GM23338 (cell line): ENCODE measurements around the gene EVC. TPM values are rescaled to one million over a fixed set of nuclear protein-coding genes. Genes with fewer than 3 reads are reported as not detected.

Experiments used
- ATAC-seq: fragments of 200-7000 bp; cut with Tn5 transposase; 3 replicates; pipeline ENCODE4 v1.9.1; 2020
- DNase-seq: peaks from one replicate; pipeline ENCODE4 v3.0.0-alpha.2; 2015; ENCODE audit warnings: low spot score
- H2AFZ ChIP-seq: fragments of 200-600 bp; sonication (generic); 2 replicates; pipeline ENCODE4 v1.8.0; 2016; ENCODE audit warnings: antibody characterized with exemption, mild to moderate bottlenecking, moderate library complexity
- H3F3A ChIP-seq: fragments of 200-600 bp; sonication (generic); replicated peaks from 2 replicates; pipeline ENCODE4 v1.8.0; 2017; ENCODE audit warnings: antibody characterized with exemption, mixed run types, low read depth
- H3K27ac ChIP-seq: fragments of 200-600 bp; sonication (generic); 2 replicates; pipeline ENCODE4 v1.6.1; 2016; ENCODE audit warnings: low read depth
- H3K27me3 ChIP-seq: fragments of 200-600 bp; sonication (generic); 2 replicates; pipeline ENCODE4 v1.8.0; 2016; ENCODE audit warnings: mild to moderate bottlenecking, mixed run types, moderate library complexity; ENCODE audit not compliant: insufficient read depth
- H3K36me3 ChIP-seq: fragments of 200-600 bp; sonication (generic); 2 replicates; pipeline ENCODE4 v1.8.0; 2016; ENCODE audit warnings: mild to moderate bottlenecking; ENCODE audit not compliant: insufficient read depth
- H3K4me1 ChIP-seq: fragments of 200-600 bp; sonication (generic); 2 replicates; pipeline ENCODE4 v1.8.0; 2016; ENCODE audit warnings: mild to moderate bottlenecking, moderate library complexity; ENCODE audit not compliant: insufficient read depth
- H3K4me2 ChIP-seq: fragments of 200-600 bp; sonication (generic); 2 replicates; pipeline ENCODE4 v1.7.1; 2017; ENCODE audit warnings: mixed run types
- H3K4me3 ChIP-seq: fragments of 200-600 bp; sonication (generic); 2 replicates; pipeline ENCODE4 v1.6.1; 2016; ENCODE audit warnings: mixed run types
- H3K79me2 ChIP-seq: fragments of 200-600 bp; sonication (generic); replicated peaks from 2 replicates; pipeline ENCODE4 v1.8.0; 2017; ENCODE audit warnings: mild to moderate bottlenecking; ENCODE audit not compliant: insufficient read depth
- H3K9me2 ChIP-seq: fragments of 200-600 bp; sonication (generic); 2 replicates; pipeline ENCODE4 v1.8.0; 2017; ENCODE audit not compliant: insufficient read depth
- H4K20me1 ChIP-seq: fragments of 200-600 bp; sonication (generic); replicated peaks from 2 replicates; pipeline ENCODE4 v1.8.0; 2017; ENCODE audit warnings: mild to moderate bottlenecking; ENCODE audit not compliant: insufficient read depth
- H3K27ac Mint-ChIP-seq: 2 replicates; pipeline ENCODE4 v1.8.0; 2020; ENCODE audit warnings: inconsistent platforms, mild to moderate bottlenecking, moderate library complexity, mixed read lengths
- H3K27me3 Mint-ChIP-seq: 3 replicates; pipeline ENCODE4 v1.8.0; 2022; ENCODE audit warnings: low read depth, mild to moderate bottlenecking, moderate library complexity, mixed read lengths, inconsistent platforms; ENCODE audit not compliant: insufficient read depth, poor library complexity
- H3K36me3 Mint-ChIP-seq: 3 replicates; pipeline ENCODE4 v1.8.0; 2021; ENCODE audit warnings: low read depth, mild to moderate bottlenecking, inconsistent platforms, moderate library complexity, mixed read lengths
- H3K4me1 Mint-ChIP-seq: 3 replicates; pipeline ENCODE4 v1.8.0; 2020; ENCODE audit warnings: mild to moderate bottlenecking, inconsistent platforms, mixed read lengths
- H3K4me3 Mint-ChIP-seq: 3 replicates; pipeline ENCODE4 v1.8.0; 2021; ENCODE audit warnings: moderate library complexity, mild to moderate bottlenecking, inconsistent platforms, mixed read lengths
- H3K9me3 Mint-ChIP-seq: 3 replicates; pipeline ENCODE4 v1.8.0; 2020; ENCODE audit warnings: moderate library complexity, mild to moderate bottlenecking, inconsistent platforms, mixed read lengths
- EZH2 ChIP-seq: fragments of 200-600 bp; sonication (generic); IDR thresholded peaks from one replicate; pipeline ENCODE4 v1.8.0; 2017; ENCODE audit warnings: antibody characterized with exemption, mild to moderate bottlenecking, low read depth; ENCODE audit not compliant: unreplicated experiment
- NANOG ChIP-seq: IDR thresholded peaks from 2 replicates; pipeline ENCODE4 v1.6.1; 2016; ENCODE audit warnings: antibody characterized with exemption, borderline replicate concordance
- ZNF114 ChIP-seq: fragments of 250-450 bp; sonication (Bioruptor Pico); IDR thresholded peaks from 2 replicates; pipeline ENCODE4 v1.5.0; 2020; ENCODE audit warnings: mild to moderate bottlenecking, moderate library complexity
- polyA plus RNA-seq: library from polyadenylated mRNA; unstranded; fragments of >200 nt; fragmentation: Nextera tagmentation; extraction: Ambion mirVana; gene quantifications from 2 replicates; pipeline ENCODE4 v1.2.1, GENCODE V29; 2016
- total RNA-seq: library from RNA; depleted of rRNA; stranded (reverse); fragments of >200 nt; shearing (Covaris generic); gene quantifications from 2 replicates; pipeline ENCODE4 v1.2.3, GENCODE V29; 2014
- TF ChIP-seq, protein P1 (sequence below): fragments of 250-450 bp; sonication (Bioruptor Pico); IDR thresholded peaks from 2 replicates; pipeline ENCODE4 v1.5.0; 2020; ENCODE audit warnings: mild to moderate bottlenecking, moderate library complexity
- TF ChIP-seq, protein P2 (sequence below): IDR thresholded peaks from 2 replicates; pipeline ENCODE4 v1.6.1; 2016; ENCODE audit warnings: antibody characterized with exemption
- TF ChIP-seq, protein P3 (sequence below), 2 experiments: fragments of 200-600 bp in 1 of 2; sonication (generic) in 1 of 2; conservative IDR thresholded peaks; 2 replicates each; pipeline versions ENCODE4 v1.5.1 to v1.6.1; 2016 to 2017; ENCODE audit warnings: antibody characterized with exemption in 2 of 2, low read depth in 2 of 2, mild to moderate bottlenecking in 2 of 2, moderate library complexity in 1 of 2

EVC gene
- total and polyA plus RNA-seq, 2 experiments from 2014 or later = 1.7 to 12.8 TPM

DNA sequence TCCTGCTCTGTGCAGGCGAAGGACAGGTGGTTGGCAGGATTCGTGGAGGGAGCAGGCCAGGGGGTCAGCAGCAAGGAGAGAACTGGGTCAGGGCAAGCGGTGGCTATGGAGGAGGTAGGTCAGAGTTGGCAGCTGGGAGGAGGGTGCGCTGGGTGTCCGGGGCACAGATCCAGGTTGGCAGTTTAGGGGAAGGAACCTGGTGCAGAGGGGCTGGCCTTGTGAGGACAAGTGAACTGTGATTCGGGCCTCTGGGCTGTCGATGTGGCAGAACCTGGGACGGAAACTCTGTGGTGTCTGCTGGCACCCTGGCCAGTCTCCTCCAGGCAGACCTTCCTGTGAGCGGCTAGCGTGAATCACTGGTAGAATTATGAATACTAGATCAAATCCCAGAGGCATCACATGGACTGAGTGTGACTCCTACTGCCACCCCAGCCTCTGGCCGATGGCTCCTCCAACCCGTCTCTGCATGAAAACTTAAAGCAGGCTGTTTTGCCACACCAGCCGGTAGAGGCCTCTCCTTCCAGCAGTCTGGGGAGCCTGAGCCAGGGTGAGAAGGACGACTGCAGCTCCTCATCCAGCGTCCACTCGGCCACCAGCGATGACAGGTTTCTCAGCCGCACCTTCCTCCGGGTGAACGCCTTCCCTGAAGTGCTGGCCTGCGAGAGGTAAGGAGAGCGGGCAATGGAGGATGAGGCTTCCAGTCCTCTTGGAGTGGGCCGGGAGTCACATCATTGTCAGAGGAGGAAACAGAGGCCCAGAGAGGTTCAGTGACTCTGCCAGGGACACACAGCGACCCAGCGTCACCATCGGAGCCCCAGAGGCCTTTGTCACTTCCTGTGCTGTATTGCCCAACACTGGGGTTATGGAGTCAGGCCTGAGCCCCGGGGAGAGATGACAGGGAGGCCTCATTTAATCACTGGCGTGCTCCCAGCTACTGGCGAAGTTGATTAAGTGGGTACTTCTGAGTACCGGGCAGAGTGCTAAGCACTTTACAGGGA is 20.3 kb downstream of the EVC start (continued):
- TF ChIP-seq, protein P1, sequence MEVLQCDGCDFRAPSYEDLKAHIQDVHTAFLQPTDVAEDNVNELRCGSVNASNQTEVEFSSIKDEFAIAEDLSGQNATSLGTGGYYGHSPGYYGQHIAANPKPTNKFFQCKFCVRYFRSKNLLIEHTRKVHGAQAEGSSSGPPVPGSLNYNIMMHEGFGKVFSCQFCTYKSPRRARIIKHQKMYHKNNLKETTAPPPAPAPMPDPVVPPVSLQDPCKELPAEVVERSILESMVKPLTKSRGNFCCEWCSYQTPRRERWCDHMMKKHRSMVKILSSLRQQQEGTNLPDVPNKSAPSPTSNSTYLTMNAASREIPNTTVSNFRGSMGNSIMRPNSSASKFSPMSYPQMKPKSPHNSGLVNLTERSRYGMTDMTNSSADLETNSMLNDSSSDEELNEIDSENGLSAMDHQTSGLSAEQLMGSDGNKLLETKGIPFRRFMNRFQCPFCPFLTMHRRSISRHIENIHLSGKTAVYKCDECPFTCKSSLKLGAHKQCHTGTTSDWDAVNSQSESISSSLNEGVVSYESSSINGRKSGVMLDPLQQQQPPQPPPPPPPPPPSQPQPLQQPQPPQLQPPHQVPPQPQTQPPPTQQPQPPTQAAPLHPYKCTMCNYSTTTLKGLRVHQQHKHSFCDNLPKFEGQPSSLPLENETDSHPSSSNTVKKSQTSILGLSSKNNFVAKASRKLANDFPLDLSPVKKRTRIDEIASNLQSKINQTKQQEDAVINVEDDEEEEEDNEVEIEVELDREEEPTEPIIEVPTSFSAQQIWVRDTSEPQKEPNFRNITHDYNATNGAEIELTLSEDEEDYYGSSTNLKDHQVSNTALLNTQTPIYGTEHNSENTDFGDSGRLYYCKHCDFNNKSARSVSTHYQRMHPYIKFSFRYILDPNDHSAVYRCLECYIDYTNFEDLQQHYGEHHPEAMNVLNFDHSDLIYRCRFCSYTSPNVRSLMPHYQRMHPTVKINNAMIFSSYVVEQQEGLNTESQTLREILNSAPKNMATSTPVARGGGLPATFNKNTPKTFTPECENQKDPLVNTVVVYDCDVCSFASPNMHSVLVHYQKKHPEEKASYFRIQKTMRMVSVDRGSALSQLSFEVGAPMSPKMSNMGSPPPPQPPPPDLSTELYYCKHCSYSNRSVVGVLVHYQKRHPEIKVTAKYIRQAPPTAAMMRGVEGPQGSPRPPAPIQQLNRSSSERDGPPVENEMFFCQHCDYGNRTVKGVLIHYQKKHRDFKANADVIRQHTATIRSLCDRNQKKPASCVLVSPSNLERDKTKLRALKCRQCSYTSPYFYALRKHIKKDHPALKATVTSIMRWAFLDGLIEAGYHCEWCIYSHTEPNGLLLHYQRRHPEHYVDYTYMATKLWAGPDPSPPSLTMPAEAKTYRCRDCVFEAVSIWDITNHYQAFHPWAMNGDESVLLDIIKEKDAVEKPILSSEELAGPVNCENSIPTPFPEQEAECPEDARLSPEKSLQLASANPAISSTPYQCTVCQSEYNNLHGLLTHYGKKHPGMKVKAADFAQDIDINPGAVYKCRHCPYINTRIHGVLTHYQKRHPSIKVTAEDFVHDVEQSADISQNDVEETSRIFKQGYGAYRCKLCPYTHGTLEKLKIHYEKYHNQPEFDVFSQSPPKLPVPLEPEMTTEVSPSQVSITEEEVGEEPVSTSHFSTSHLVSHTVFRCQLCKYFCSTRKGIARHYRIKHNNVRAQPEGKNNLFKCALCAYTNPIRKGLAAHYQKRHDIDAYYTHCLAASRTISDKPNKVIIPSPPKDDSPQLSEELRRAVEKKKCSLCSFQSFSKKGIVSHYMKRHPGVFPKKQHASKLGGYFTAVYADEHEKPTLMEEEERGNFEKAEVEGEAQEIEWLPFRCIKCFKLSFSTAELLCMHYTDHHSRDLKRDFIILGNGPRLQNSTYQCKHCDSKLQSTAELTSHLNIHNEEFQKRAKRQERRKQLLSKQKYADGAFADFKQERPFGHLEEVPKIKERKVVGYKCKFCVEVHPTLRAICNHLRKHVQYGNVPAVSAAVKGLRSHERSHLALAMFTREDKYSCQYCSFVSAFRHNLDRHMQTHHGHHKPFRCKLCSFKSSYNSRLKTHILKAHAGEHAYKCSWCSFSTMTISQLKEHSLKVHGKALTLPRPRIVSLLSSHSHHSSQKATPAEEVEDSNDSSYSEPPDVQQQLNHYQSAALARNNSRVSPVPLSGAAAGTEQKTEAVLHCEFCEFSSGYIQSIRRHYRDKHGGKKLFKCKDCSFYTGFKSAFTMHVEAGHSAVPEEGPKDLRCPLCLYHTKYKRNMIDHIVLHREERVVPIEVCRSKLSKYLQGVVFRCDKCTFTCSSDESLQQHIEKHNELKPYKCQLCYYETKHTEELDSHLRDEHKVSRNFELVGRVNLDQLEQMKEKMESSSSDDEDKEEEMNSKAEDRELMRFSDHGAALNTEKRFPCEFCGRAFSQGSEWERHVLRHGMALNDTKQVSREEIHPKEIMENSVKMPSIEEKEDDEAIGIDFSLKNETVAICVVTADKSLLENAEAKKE (CRISPR knock-in tag) = no peak
- TF ChIP-seq ZNF114 (no peak), NANOG (no peak), EZH2 (no peak)
- TF ChIP-seq, protein P2, sequence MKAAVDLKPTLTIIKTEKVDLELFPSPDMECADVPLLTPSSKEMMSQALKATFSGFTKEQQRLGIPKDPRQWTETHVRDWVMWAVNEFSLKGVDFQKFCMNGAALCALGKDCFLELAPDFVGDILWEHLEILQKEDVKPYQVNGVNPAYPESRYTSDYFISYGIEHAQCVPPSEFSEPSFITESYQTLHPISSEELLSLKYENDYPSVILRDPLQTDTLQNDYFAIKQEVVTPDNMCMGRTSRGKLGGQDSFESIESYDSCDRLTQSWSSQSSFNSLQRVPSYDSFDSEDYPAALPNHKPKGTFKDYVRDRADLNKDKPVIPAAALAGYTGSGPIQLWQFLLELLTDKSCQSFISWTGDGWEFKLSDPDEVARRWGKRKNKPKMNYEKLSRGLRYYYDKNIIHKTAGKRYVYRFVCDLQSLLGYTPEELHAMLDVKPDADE = no peak

DNA sequence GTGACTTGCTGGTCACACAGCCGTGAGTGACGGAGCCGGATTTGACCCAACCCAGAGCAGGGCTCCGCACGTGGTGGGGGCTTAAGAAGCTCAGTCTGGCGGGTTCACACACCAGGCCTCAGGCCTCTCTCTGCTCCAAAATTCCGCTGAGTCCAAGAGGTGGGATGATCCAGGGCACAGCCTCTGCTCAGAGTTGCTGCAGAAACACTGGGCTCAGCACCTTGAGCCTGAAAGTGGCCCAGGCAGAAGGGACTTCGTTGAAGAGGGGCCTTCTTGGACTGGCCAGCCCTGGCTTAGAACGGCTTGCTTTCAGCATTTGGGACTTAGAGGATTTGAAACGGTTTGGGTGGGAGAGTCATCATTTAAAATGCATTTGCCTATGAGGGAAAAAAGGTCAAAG is 21.2 kb downstream of the EVC start:
- Histone ChIP-seq H3K36me3 (no peaks in the 10 kb centered on the region), H3K4me3 (no peak overlapping the region), H3F3A (no peaks in the 10 kb centered on the region), H3K4me1 (no peaks in the 10 kb centered on the region), H4K20me1 (no peaks in the 10 kb centered on the region), H3K27ac (no peak overlapping the region), H2AFZ (no peak overlapping the region), H3K9me2 (no peaks in the 10 kb centered on the region), H3K27me3 (no peaks in the 10 kb centered on the region), H3K79me2 (no peaks in the 10 kb centered on the region), H3K4me2 (no peak overlapping the region)
- H3K27ac Mint-ChIP-seq = no peak overlapping the region
- DNase-seq (no peak), ATAC-seq (no peak)
- no peaks in the 10 kb centered on the region for H3K9me3 Mint-ChIP-seq
- peaks cover 4% of the 10 kb centered on the region for H3K27me3 Mint-ChIP-seq
- H3K4me3 Mint-ChIP-seq = no peak overlapping the region
- TF ChIP-seq, protein P3, sequence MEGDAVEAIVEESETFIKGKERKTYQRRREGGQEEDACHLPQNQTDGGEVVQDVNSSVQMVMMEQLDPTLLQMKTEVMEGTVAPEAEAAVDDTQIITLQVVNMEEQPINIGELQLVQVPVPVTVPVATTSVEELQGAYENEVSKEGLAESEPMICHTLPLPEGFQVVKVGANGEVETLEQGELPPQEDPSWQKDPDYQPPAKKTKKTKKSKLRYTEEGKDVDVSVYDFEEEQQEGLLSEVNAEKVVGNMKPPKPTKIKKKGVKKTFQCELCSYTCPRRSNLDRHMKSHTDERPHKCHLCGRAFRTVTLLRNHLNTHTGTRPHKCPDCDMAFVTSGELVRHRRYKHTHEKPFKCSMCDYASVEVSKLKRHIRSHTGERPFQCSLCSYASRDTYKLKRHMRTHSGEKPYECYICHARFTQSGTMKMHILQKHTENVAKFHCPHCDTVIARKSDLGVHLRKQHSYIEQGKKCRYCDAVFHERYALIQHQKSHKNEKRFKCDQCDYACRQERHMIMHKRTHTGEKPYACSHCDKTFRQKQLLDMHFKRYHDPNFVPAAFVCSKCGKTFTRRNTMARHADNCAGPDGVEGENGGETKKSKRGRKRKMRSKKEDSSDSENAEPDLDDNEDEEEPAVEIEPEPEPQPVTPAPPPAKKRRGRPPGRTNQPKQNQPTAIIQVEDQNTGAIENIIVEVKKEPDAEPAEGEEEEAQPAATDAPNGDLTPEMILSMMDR (conservative IDR thresholded peaks at IDR 0.05; ENCODE audit: low read depth in 2 of 2) = no peak
- peaks cover 31% of the 10 kb centered on the region for H3K36me3 Mint-ChIP-seq
- peaks cover 5% of the 10 kb centered on the region; the same call in 2 of the 3 replicates for H3K4me1 Mint-ChIP-seq
